K562 (cell line): ENCODE results near the gene NUCB2. TPM values are rescaled to one million over a fixed set of nuclear protein-coding genes. Genes with fewer than 3 reads are reported as not detected.

Experiments used
- ATAC-seq: fragments of 200-7000 bp; cut with Tn5 transposase; 3 replicates; pipeline ENCODE4 v1.9.1; 2020; ENCODE audit warnings: moderate library complexity
- BruUV-seq: library from RNA; stranded (reverse); fragments of 400-500 nt; replicated peaks from 2 replicates; lab custom pipeline; 2021; lab: Mats Ljungman, UMichigan
- CTCF ChIA-PET: fragments of 300-600 bp; formaldehyde crosslinking; extraction: SDS; loops from one replicate; lab custom pipeline; 2021; ENCODE audit warnings: low intra/inter-chr PET ratio; lab: Yijun Ruan, JAX
- POLR2A ChIA-PET: fragments of 300-600, 350-650 bp; sonication (Branson Sonifier 250); formaldehyde crosslinking; extraction: SDS; loops from one replicate; lab custom pipeline; 2021; ENCODE audit warnings: antibody characterized with exemption, inconsistent platforms; lab: Yijun Ruan, JAX
- DNase-seq, 4 experiments: peaks; one replicate each; pipeline versions ENCODE4 v3.0.0 to v3.0.0-alpha.2; 2011 to 2018; ENCODE audit warnings: low spot score in 3 of 4, mixed read lengths in 3 of 4; ENCODE audit errors: extremely low read depth in 1 of 4
- FAIRE-seq: peaks from 2 replicates; lab custom pipeline; 2011; peaks lifted over from hg19 to GRCh38; lab: Jason Lieb, UNC
- H2AFZ ChIP-seq: 2 replicates; pipeline ENCODE4 v1.6.0; 2011; ENCODE audit warnings: low read depth, low read length, control low read depth, inconsistent platforms
- H3K27ac ChIP-seq: fragments of 200-600 bp; 3 replicates; pipeline ENCODE4 v1.8.0; 2011; ENCODE audit warnings: low read depth, mild to moderate bottlenecking, control low read depth, inconsistent platforms, low read length, moderate library complexity, mixed read lengths; ENCODE audit errors: extremely low read depth
- H3K27me3 ChIP-seq, 2 experiments: fragments of 300-600 bp in 1 of 2; 2 replicates in 1 of 2; 3 replicates in 1 of 2; pipeline versions ENCODE4 v1.6.0 to v1.8.0; 2011; ENCODE audit warnings: inconsistent platforms in 2 of 2, low read length in 2 of 2, mild to moderate bottlenecking in 1 of 2, mixed read lengths in 1 of 2, moderate library complexity in 1 of 2; ENCODE audit not compliant: control insufficient read depth in 2 of 2, insufficient read depth in 2 of 2
- H3K36me3 ChIP-seq: fragments of 300-600 bp; 3 replicates; pipeline ENCODE4 v1.8.0; 2011; ENCODE audit warnings: mild to moderate bottlenecking, low read length, inconsistent platforms; ENCODE audit not compliant: control insufficient read depth, insufficient read depth
- H3K4me1 ChIP-seq, 2 experiments: fragments of 200-600 bp in 1 of 2; replicated peaks in 1 of 2; 2 replicates in 1 of 2; 3 replicates in 1 of 2; pipeline versions ENCODE4 v1.5.1 to v1.8.0; 2011; ENCODE audit warnings: inconsistent platforms in 2 of 2, low read length in 2 of 2, mild to moderate bottlenecking in 1 of 2, mixed read lengths in 1 of 2, moderate library complexity in 1 of 2; ENCODE audit not compliant: control insufficient read depth in 2 of 2, insufficient read depth in 2 of 2
- H3K4me2 ChIP-seq: 2 replicates; pipeline ENCODE4 v1.6.1; 2011; ENCODE audit warnings: low read length, control low read depth, inconsistent platforms, mixed read lengths; ENCODE audit not compliant: insufficient read depth
- H3K4me3 ChIP-seq: fragments of 200-600 bp; sonication (generic), shearing (Covaris generic); 2 replicates; pipeline ENCODE4 v1.5.1; 2016; ENCODE audit warnings: control low read depth, inconsistent platforms
- H3K79me2 ChIP-seq: fragments of 200-600 bp; 3 replicates; pipeline ENCODE4 v1.8.0; 2011; ENCODE audit warnings: low read length, inconsistent platforms; ENCODE audit not compliant: control insufficient read depth, insufficient read depth
- H3K9ac ChIP-seq, 2 experiments: 2 replicates each; pipeline versions ENCODE4 v1.6.0 to v1.6.1; 2011; ENCODE audit warnings: low read depth in 2 of 2, low read length in 2 of 2, control low read depth in 1 of 2, inconsistent platforms in 1 of 2, mild to moderate bottlenecking in 1 of 2, mixed read lengths in 1 of 2; ENCODE audit not compliant: insufficient read depth in 1 of 2
- H3K9me1 ChIP-seq: one replicate; pipeline ENCODE4 v1.6.0; 2011; ENCODE audit warnings: inconsistent platforms, mild to moderate bottlenecking, low read length, moderate library complexity; ENCODE audit not compliant: control insufficient read depth, insufficient read depth
- H3K9me3 ChIP-seq: replicated peaks from 2 replicates; pipeline ENCODE4 v1.5.1; 2011; ENCODE audit warnings: low read depth, low read length, inconsistent platforms; ENCODE audit not compliant: control insufficient read depth, insufficient read depth
- H4K20me1 ChIP-seq: replicated peaks from 2 replicates; pipeline ENCODE4 v1.6.1; 2011; ENCODE audit warnings: low read length, inconsistent platforms, mixed read lengths; ENCODE audit not compliant: control insufficient read depth, insufficient read depth
- CEBPG ChIP-seq, 3 experiments: fragments of 200-800 bp in 1 of 3; sonication (Bioruptor generic) in 1 of 3; sonication (generic) in 1 of 3; formaldehyde crosslinking in 1 of 3; IDR thresholded peaks in 2 of 3; conservative IDR thresholded peaks in 1 of 3; 2 replicates each; pipeline versions ENCODE4 v1.6.1 to v1.8.0; 2016 to 2022; ENCODE audit warnings: missing compliant biosample characterization in 2 of 3, missing genetic modification characterization in 2 of 3, mild to moderate bottlenecking in 1 of 3, missing genetic modification reagents in 1 of 3
- ESRRA ChIP-seq: fragments of 450-650 bp; IDR thresholded peaks from 2 replicates; pipeline ENCODE4 v1.6.1; 2014; ENCODE audit warnings: low read depth, mild to moderate bottlenecking, moderate library complexity, borderline replicate concordance
- FOXJ3 ChIP-seq: sonication (generic); formaldehyde crosslinking; IDR thresholded peaks from 2 replicates; pipeline ENCODE4 v1.4.0; 2020; ENCODE audit warnings: mild to moderate bottlenecking, missing genetic modification reagents
- HMGN3 ChIP-seq: IDR thresholded peaks from 2 replicates; pipeline ENCODE4 v1.6.1; 2011; ENCODE audit warnings: borderline replicate concordance, low read depth, mild to moderate bottlenecking, mixed read lengths, low read length; ENCODE audit not compliant: insufficient read length; ENCODE audit errors: extremely low read depth
- MYC ChIP-seq, 2 experiments: fragments of 250-450 bp in 1 of 2; sonication (Bioruptor Pico) in 1 of 2; IDR thresholded peaks; 2 replicates each; pipeline versions ENCODE4 v1.5.1 to v1.6.1; 2012 to 2021; ENCODE audit warnings: low read depth in 2 of 2, borderline replicate concordance in 1 of 2, improper control_type of control experiment in 1 of 2, low read length in 1 of 2, mild to moderate bottlenecking in 1 of 2, moderate library complexity in 1 of 2
- NFRKB ChIP-seq: fragments of 450-650 bp; IDR thresholded peaks from 2 replicates; pipeline ENCODE4 v1.6.1; 2016; ENCODE audit warnings: low read depth
- ZNF316 ChIP-seq: fragments of 450-650 bp; IDR thresholded peaks from 2 replicates; pipeline ENCODE4 v1.6.1; 2016
- ZNF696 ChIP-seq: fragments of 250-450 bp; sonication (Bioruptor Pico); conservative IDR thresholded peaks from 2 replicates; pipeline ENCODE4 v1.4.0; 2020; ENCODE audit warnings: mild to moderate bottlenecking, moderate library complexity
- WGBS: fragments of 100-300 bp; shearing (Covaris generic); methylation state at CpG from one replicate; pipeline ENCODE4 v1.1.6; 2016; ENCODE audit warnings: low coverage, mixed read lengths; ENCODE audit not compliant: insufficient coverage; ENCODE audit errors: missing lambda C conversion rate; 5-methylcytosine and 5-hydroxymethylcytosine counted together
- in situ Hi-C: fragments of 300-500 bp; cut with MboI; formaldehyde crosslinking; loops from 4 replicates; pipeline ENCODE4 v1.15.0; 2018; ENCODE audit warnings: inconsistent platforms, mixed read lengths
- intact Hi-C: fragments of 100-400 bp; cut with micrococcal nuclease; formaldehyde crosslinking; loops from 2 replicates; pipeline ENCODE4 v1.14.2; 2022
- polyA plus RNA-seq, 8 experiments: library from polyadenylated mRNA; depleted of rRNA in 4 of 8; stranded (reverse) in 5 of 8; unstranded in 3 of 8; fragments of >200 nt; fragmentation: Nextera tagmentation in 2 of 8; fragmentation: Illumina TruSeq in 1 of 8; extraction: Ambion mirVana in 2 of 8; extraction: Trizol in 1 of 8; gene quantifications; 2 replicates each; pipeline versions ENCODE4 v1.2.1 to v1.2.3, GENCODE V29; 2011 to 2014; ENCODE audit warnings: inconsistent platforms in 1 of 8, missing spikeins in 1 of 8
- total RNA-seq, 7 experiments: library from RNA; depleted of rRNA in 6 of 7; stranded (reverse); fragments of >200 nt in 6 of 7; fragmentation: Illumina TruSeq in 2 of 7; extraction: Trizol in 2 of 7; gene quantifications; 2 replicates each; pipeline versions ENCODE4 v1.2.1 to v1.2.3, GENCODE V29; 2011 to 2021; ENCODE audit warnings: low replicate concordance in 1 of 7
- TF ChIP-seq, protein P1 (sequence below): fragments of 200-800 bp; sonication (Bioruptor generic); IDR thresholded peaks from 2 replicates; pipeline ENCODE4 v1.6.1; 2017; ENCODE audit warnings: missing genetic modification characterization, missing compliant biosample characterization

NUCB2 gene
- total and polyA plus RNA-seq, 9 of the 15 experiments (the other 6 are each of a cell fraction or from before 2014, with no cell fraction given), result 54.0 to 108 (median 84.6) TPM

DNA sequence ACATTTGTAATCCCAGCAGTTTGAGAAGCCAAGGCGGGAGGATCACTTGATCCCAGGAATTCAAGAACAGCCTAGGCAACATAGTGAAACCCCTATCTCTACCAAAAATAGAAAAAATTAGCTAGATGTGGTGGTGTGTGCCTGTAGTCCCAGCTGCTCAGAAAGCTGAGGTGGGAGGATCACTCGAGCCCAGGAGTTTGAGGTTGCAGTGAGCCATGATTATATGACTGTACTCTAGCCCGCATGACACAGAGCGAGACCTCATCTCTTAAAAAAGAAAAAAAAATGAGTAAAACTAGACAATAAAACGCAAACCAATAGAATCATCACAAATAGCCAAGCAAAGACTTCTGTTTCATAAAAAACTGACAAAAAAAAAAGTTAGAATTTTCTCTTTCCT, 21.8 kb downstream of the NUCB2 start:
- intact Hi-C loops, result no loop called here
- ChIA-PET CTCF (no interaction called here), POLR2A (interaction anchor here (0.8 kb wide), 1 partner anchor 22 kb away, joined by 3 read pairs; the partner anchor contains the start of gene NUCB2)
- Histone ChIP-seq H3K9ac (no peak overlapping the region), H3K27me3 (no peaks in the 10 kb centered on the region), H3K27ac (no peak overlapping the region), H4K20me1 (no peaks in the 10 kb centered on the region), H3K9me1 (no peaks in the 10 kb centered on the region), H3K4me2 (no peak overlapping the region), H3K36me3 (peaks cover 20% of the 10 kb centered on the region), H2AFZ (no peak overlapping the region), H3K4me3 (no peak overlapping the region), H3K9me3 (no peaks in the 10 kb centered on the region), H3K79me2 (no peaks in the 10 kb centered on the region), H3K4me1 (no peaks in the 10 kb centered on the region)
- DNase-seq (no peak), FAIRE-seq (no peak), ATAC-seq (peak; percentile 36; the same call in 1 of the 3 replicates)
- TF ChIP-seq CEBPG (CRISPR knock-in tag; IDR thresholded peaks at IDR 0.05) (no peak), CEBPG (tag; conservative IDR thresholded peaks at IDR 0.05 in 1 of 2, IDR thresholded peaks at IDR 0.05 in 1 of 2) (no peak)
- in situ Hi-C loops, result no loop called here
- WGBS, result 83% methylated on average over 5 of the region's 5 CpGs
- BruUV-seq, result no TSS peak

GRCh38 chr11:17300372-17300771, 23.8 kb downstream of the NUCB2 start:
- no peaks in the 10 kb centered on the region for H3K4me1 ChIP-seq
- no peaks in the 10 kb centered on the region for H3K9me1 ChIP-seq
- no peak overlapping the region for H3K9ac ChIP-seq
- WGBS, result 74% methylated on average over 4 of the region's 4 CpGs
- ChIA-PET CTCF (no interaction called here), POLR2A (no interaction called here)
- in situ Hi-C loops, result no loop called here
- H3K9me3 ChIP-seq, result no peaks in the 10 kb centered on the region
- FAIRE-seq (no peak), ATAC-seq (no peak), DNase-seq (no peak)
- no peaks in the 10 kb centered on the region for H3K27me3 ChIP-seq
- intact Hi-C loops, result no loop called here
- no peaks in the 10 kb centered on the region for H4K20me1 ChIP-seq
- H3K4me2 ChIP-seq, result no peak overlapping the region
- no TSS peak for BruUV-seq
- H3K79me2 ChIP-seq, result no peaks in the 10 kb centered on the region
- no peak overlapping the region for H2AFZ ChIP-seq
- TF ChIP-seq ZNF696 (CRISPR knock-in tag) (no peak), FOXJ3 (CRISPR knock-in tag) (no peak), ZNF316 (peak; percentile 28; the same call in 1 of the 2 replicates), MYC (IDR thresholded peaks at IDR 0.05; ENCODE audit: low read depth, low read length) (no peak), MYC (CRISPR knock-in tag; IDR thresholded peaks at IDR 0.05; ENCODE audit: borderline replicate concordance, low read depth) (no peak), HMGN3 (no peak), NFRKB (no peak), ESRRA (no peak)
- TF ChIP-seq, protein P1, sequence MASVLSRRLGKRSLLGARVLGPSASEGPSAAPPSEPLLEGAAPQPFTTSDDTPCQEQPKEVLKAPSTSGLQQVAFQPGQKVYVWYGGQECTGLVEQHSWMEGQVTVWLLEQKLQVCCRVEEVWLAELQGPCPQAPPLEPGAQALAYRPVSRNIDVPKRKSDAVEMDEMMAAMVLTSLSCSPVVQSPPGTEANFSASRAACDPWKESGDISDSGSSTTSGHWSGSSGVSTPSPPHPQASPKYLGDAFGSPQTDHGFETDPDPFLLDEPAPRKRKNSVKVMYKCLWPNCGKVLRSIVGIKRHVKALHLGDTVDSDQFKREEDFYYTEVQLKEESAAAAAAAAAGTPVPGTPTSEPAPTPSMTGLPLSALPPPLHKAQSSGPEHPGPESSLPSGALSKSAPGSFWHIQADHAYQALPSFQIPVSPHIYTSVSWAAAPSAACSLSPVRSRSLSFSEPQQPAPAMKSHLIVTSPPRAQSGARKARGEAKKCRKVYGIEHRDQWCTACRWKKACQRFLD (CRISPR knock-in tag), result no peak
- H3K36me3 ChIP-seq, result peaks cover 22% of the 10 kb centered on the region
- H3K4me3 ChIP-seq, result no peak overlapping the region
- H3K27ac ChIP-seq, result no peak overlapping the region
